GM18517 (cell line): ENCODE data around the gene ANKRD39.

Experiments used
- ATAC-seq: cut with Tn5 transposase; IDR thresholded peaks from one replicate; pipeline ENCODE4 v1.9.1; 2021; ENCODE audit warnings: mild to moderate bottlenecking, moderate library complexity; ENCODE audit not compliant: unreplicated experiment

The ANKRD39 gene

GRCh38 chr2:96859099-96859649, 1.4 kb upstream of the ANKRD39 start:
- ATAC-seq, result no peak

- ATAC-seq, result no peak
Measured at GRCh38 chr2:96856776-96857666, 795 bp downstream of the ANKRD39 start.

DNA sequence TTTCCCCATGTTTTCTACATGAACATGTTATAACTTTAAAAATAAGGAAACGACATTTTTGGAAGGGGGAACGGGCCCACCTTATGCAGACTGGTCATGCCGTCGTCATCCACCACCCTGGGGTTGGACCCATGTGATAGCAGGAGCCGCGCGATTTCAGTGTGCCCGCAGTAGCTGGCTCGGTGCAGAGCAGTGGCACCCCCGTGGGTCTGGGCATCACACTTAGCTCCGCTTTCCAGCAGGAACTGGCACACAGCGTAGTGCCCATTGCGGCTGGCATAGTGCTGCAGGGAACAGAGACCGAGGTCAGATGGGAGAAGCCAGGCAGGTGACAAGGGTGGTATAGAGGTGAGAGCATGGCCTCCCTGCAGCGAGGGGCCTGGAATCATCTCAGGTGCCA, 4.5 kb downstream of the ANKRD39 start:
- ATAC-seq, result no peak

DNA sequence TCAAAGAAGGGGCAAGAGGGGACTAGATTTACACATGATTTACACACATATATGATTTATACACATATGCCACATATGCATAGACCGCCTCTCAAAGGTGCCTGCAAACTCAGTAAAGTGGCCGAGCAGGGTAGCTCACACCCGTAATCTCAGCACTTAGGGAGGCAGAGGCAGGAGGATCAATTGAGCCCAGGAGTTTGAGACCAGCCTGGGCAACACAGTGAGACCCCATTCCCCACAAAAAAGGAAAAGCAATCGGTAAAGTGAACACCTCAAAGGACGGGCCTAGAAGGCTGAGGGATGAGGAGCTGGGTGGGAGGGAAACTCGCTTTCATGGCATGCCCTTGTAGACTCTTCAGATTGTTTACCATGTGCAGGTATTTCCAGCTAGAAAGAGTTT, 5.1 kb downstream of the ANKRD39 start:
- ATAC-seq, result no peak

- ATAC-seq, result no peak
Measured at GRCh38 chr2:96848264-96848663, 9.6 kb downstream of the ANKRD39 start.

DNA sequence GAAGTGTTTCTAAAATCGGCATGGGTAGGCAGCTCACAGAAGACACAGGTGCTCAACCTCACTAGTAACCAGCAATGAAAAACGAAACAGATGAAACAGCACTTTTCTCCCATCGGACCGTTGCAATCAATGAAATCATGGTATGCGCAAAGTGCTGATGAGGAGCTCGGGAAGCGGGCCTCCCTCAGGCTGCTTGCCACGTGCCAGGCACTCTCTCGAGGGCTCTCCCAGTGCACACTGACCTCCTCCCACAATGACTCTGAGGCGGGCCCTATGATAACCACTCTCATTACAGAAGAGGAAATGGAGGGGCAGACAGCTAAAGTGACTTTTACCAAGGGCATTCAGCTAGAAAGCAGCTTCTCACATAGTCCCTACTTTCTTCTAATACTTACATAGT, 10.2 kb downstream of the ANKRD39 start:
- no peak for ATAC-seq

- no peak for ATAC-seq
Measured at GRCh38 chr2:96846825-96847224, 11.0 kb downstream of the ANKRD39 start.

- no peak for ATAC-seq
Measured at GRCh38 chr2:96844405-96844808, 13.4 kb downstream of the ANKRD39 start.

- ATAC-seq, result no peak
Measured at GRCh38 chr2:96843538-96844268, 14.1 kb downstream of the ANKRD39 start, which contains the start of gene ANKRD23. TSS of gene ANKRD23 (minus strand) at chr2:96844021. CDS start at chr2:96843992, 29 bp downstream.

DNA sequence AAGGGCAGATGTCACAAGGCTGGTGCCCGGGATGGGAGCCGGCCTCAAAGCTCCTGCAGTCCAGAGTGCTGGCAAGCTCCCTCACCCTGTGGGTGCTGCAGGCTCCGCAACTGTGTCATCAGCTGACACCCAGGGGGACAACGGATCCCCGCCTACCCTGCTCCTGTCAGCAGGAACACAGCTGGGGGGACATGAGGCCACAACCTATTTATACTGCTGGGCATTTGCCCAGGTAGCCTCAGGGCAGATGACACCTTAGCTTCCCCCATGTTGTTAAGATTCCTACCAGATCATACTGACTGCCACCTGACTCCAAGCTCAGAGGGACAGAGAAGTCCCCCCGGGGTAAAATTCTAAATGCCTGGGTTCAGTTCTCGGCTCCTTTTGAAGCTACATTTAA, 15.2 kb downstream of the ANKRD39 start:
- ATAC-seq, result no peak

GRCh38 chr2:96841701-96842495, 15.9 kb downstream of the ANKRD39 start:
- ATAC-seq, result no peak

GRCh38 chr2:96839875-96840850, 17.7 kb downstream of the ANKRD39 start:
- ATAC-seq, result no peak

- ATAC-seq, result peak; percentile 61
Measured at GRCh38 chr2:96839293-96839874, 18.4 kb downstream of the ANKRD39 start.

DNA sequence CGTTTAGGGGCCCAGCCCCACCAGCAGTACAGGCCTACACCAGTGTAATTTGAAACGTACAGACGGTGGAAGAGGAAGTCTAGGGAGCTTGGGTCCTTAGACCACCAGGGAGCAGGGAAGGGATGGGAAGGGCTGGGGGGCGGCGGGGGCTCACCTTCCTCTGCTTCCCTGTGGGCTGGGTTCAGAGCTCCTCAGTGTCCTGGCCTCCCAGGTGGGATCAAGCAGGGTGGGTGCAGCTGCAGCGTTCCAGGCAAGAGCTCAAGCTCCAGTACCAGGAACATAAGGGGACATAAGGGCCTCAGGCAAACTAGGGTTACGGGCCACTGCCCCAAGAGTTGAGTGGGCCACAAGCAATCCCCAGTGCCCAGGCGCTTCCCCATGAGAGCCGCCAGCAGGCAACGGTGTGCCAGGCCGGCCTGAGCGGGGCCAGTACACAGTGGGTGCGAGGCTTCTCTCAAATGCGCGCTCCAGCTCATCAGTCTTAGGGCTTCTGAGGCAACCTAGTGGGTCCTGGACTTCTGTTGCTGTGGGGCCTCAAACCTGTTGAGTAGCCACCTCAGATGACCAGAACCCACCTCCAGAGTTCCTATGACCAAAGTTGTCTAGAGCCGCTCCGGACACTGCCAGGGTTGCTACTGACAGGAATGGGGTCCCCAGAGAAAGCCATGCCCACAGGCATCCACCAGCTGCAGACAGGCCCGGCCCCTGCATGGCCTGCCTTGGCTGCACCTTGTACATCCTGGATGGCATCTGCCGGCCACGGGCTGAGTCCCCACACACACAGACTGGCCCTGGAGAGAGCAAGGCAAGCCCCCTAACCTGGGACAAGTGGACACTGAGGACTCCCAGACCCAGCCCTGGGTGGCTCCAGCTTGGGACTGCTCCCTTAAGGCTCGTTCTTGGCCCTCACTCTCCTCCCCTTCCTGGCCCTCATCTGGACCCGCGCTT, 19.2 kb downstream of the ANKRD39 start:
- no peak for ATAC-seq

DNA sequence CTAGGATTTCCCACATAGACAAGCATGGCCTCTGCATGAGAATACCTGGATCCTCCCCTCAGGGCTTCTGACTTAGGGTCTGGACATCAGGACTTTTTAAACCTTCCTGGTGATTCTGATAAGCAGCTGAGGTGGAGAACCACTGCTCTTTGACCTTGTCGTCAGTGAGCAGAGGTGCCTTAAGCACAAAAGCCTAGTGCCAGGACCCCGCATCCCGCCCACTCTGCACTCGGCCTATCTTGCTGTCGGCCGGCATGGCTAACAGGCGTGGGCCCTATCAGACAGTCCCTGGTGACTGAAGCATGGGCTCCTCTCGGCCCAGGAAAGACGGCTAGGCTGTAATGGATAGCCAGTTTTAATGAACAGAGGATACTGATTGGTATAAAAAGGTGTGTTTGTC, 20.2 kb downstream of the ANKRD39 start:
- ATAC-seq, result no peak

- ATAC-seq, result no peak
Measured at GRCh38 chr2:96835830-96836229, 22.0 kb downstream of the ANKRD39 start.

GRCh38 chr2:96832754-96833507, 24.9 kb downstream of the ANKRD39 start:
- ATAC-seq, result no peak

GRCh38 chr2:96832408-96832753, 25.4 kb downstream of the ANKRD39 start:
- no peak for ATAC-seq
